ENCODE data around the gene THBS1.

THBS1 gene

DNA sequence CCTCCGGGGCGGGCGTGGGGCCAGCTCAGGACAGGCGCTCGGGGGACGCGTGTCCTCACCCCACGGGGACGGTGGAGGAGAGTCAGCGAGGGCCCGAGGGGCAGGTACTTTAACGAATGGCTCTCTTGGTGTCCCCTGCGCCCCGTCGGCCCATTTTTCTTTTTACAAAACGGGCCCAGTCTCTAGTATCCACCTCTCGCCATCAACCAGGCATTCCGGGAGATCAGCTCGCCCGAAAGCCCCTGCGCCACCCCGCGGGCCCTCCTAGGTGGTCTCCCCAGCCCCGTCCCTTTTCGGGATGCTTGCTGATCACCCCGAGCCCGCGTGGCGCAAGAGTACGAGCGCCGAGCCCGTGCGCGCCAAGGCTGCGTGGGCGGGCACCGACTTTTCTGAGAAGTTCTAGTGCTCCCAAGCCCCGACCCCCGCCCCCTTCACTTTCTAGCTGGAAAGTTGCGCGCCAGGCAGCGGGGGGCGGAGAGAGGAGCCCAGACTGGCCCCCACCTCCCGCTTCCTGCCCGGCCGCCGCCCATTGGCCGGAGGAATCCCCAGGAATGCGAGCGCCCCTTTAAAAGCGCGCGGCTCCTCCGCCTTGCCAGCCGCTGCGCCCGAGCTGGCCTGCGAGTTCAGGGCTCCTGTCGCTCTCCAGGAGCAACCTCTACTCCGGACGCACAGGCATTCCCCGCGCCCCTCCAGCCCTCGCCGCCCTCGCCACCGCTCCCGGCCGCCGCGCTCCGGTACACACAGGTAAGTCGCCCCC lies at the start of gene THBS1:
TSS of gene THBS1 (plus strand) at position 595 of the 757 bp plus-strand sequence. CDS start 779 bp downstream, outside the sequence.
- DNase-seq, result no peak

DNA sequence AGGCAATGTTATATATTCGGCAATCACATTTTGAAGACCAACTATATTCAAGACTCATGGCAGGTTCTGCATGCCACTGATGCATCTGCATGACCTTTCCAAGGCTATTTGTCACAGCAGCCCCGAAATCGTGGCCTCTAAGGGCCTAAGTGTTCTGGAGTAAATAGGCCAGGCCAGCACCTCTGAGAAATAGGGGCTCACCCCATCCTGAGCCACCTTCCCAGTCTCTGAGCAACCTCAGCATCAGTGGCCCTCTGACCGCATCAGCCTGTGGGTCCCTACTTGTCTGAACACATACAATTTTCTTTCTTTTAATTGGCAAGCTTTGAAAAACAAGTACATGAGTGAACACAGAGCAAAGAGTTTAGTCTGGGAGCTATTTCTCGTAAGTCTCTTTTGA lies 45.9 kb upstream of the THBS1 start:
- DNase-seq, result no peak

DNA sequence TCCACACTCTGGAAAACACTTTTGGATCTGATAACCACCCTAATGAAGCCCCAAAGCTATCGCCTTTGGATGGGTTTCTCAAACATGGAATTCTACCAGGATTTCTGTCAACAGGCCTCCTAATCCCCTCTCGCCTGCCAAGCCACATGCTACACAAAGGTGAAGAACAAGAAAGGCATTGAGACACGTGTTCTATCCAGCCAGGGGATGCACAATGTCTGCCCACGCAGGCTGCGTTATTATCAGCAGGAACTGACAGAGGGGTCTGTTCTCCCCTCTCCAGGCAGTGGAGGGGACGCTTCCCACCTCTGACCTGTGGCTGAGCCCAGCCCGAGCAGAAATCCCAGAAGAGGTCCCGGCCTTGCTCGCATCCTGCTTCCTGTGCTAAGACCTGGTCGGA lies 45.4 kb upstream of the THBS1 start:
- no peak for DNase-seq

DNA sequence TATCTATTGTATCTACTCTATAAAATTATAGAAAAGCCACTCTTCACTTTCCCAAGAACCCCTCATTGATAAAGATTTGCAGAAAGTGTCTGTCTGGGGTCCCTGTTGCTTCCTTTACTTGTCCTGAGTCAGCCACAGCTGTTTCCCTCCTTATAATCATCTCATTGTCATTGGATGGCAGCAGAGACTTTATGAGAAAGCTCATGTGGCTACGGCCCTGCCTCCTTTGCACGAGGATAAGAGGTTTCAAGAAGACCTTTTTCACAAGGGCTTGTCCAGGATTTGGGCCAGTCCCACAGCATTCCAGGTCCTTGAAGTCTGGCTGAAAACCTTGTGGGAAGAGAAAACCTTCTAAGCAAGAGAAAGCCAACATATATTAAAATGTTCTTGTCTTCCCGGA lies 41.9 kb upstream of the THBS1 start:
- no peak for DNase-seq

DNA sequence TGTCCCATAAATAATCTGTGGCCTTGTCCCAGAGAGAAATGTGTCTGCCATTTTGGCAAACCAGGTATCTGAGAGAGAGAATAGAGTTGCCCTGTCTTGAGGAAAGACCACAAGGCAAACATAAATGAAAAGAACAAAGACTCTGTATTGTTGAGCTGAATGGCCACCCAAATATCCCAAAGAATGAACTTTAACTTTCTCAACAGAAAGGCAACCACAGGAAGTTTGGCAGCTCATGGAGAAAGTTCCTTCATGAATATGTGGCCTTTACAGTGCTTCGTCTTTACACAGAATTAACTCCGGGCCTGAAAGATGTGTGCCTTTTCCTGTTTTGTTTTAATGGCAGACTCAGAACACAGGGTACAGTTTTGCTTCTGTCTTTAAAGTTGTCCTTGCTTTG lies 41.4 kb upstream of the THBS1 start:
- no peak for DNase-seq

DNA sequence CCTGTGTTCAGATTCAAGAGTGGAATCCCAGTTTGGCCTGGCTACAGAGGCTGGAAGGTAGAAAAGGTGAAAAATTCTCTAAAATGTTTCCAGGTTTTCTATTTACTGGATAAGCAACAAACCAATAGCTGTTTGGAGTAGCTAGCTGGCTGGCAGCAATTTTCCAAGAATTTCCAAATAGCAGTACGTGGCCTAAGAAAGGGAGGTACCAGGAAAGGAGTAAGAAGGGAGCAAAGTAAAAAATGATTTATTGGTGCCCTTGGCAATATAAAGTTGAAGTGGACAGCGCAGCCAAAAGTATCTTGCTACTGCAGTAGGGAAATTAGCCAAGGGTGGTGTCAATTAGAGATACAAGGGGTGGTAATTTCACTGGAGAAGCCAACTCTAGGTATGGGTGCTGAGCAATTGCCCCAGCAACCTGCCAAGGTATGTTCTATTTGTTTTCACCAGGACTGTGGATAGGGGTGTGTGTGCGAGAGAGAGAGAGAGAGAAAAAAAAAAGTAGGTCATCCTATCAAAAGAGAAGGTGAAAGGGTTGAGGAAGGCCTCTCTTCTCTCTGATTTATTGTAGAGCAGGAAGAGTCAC lies 40.8 kb upstream of the THBS1 start:
- DNase-seq, result no peak

DNA sequence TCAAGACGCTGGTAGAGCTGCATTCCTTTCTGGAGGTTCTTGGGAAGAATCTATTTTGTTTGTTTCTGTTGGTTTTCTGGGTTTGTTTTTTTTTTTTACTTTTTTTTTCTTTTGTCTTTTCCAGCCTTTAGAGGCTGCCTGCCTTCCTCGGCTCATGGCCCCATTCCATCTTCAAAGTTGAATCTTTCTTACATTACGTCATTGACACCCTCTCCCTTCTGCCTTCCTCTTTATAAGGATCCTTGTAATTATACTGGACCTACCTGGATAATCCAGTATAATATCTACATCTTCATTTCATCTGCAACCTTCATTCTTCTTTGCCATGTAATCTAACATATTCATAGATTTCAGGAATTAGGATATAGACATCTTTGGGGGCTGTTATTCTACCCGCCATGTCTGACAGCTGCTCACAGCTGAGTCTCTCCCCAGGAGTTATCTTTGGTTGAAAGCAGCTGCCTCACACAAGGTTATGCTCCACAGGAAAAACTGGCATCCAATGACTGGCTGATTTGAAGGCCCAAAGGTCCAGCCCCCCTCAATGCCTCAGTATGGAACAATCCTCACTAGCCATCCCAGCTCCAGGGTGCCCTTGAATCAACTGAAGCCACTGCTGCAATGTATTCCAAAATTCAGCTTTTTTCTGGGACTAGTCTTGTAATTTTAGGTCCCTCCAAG lies 38.4 kb upstream of the THBS1 start:
- no peak for DNase-seq

DNA sequence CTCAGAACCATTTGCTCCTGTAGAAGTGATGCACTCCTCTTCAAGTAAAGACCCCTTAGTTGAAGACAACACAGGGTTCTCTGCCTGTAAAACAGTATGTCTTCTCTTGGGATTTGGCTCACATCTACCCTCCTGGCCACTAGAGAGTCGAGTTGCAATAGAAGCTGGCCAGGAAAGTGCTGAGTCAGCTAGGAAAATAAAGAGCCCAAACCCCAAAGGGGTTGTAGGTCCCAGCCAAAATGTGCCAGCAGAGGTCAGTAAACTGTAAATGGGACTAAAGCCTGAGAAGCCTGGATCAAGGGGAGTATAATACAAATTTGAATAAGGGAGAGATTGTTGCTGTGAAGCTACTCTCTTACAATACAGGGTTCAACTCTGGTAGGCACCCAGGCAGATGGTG lies 37.2 kb upstream of the THBS1 start:
- no peak for DNase-seq

DNA sequence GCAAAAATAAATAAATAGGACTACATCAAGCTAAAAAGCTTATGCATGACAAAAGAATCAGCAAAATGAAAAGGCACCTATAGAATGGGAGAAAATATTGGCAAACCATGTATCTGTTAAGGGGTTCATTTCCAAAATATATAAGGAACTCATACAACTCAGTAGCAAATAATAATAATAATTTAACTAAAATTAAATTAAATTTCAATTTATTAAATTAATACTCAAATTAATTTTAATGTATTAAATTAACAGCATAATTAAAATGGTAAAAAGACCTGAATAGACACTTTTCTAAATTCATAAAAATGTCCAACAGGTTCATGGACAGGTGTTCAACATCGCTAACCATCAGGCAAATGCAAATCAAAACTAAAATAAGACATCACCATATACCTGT lies 34.0 kb upstream of the THBS1 start:
- no peak for DNase-seq

DNA sequence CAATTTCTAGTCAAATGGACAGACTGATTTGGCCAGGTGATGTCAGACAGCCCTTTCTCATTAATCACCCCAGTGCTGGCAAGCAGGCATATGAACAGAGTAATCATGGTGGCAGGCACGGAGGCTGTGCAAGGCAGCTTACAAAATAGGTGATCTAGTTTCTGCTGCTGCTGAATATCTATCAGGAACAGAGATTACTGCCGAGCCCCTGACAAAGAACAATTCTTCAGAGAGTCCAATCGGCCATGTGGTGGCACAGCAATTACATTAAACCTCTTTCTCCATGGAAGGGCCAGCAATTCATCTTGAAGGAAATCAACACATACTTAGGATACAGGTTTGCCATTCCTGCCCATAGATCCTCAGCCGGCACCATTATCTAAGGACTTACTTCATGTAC lies 32.3 kb upstream of the THBS1 start:
- DNase-seq, result no peak

DNA sequence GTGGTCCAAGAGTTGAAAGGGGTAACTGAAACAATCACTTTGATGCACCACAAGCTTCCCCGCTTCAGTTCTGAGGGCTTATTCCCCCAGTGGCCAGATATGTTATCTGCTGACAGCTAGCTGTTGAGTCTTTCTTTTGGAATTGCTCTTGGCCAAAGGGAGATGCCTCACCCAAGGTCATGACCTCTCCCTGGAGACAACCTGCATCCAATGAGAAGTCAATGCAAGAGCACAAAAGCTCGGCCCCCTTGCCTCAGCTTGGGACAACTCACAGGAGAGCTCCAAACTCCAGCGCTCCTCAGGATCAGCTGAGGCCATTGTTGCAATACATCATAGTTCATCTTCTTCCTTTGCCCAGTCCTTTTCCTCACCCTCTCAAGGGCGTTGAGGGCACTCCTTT lies 31.0 kb upstream of the THBS1 start:
- DNase-seq, result no peak

DNA sequence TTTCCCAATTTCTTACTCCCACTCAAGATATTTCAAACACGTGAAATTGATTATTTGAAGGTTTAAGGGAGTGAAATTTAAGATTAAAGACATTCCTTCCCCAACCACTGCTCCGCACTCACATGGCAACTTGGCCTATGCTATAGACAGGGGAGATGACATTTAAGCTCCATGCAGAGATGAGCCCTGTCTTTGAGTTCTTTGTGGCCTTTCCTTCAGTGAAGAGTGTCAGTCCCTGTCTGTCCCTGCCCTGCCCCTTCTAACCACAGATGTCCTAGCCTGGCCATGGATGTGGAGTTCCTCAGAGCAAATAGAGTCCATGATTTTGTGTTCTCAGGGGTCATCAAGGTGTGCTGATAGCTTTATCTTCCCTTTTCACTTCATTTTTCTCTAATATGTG lies 29.4 kb upstream of the THBS1 start:
- no peak for DNase-seq

DNA sequence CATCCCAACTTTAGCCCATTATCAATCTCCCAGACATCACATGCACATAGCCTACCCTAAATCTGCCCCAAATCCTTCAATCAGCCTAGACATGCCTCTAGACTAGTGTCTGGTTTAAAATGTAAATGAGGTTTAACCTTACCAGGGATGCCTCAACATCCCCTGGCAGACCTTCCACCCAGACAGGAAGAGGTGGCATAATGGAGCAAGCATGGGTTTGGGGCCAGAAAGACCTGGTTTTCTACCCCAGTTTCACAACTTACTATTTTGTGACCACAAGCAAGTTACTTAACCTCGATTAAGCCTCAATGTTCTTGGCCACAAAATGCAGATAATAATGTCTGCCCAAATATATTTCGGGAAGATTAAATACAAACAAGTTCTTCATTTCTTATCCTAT lies 28.3 kb upstream of the THBS1 start:
- DNase-seq, result no peak

DNA sequence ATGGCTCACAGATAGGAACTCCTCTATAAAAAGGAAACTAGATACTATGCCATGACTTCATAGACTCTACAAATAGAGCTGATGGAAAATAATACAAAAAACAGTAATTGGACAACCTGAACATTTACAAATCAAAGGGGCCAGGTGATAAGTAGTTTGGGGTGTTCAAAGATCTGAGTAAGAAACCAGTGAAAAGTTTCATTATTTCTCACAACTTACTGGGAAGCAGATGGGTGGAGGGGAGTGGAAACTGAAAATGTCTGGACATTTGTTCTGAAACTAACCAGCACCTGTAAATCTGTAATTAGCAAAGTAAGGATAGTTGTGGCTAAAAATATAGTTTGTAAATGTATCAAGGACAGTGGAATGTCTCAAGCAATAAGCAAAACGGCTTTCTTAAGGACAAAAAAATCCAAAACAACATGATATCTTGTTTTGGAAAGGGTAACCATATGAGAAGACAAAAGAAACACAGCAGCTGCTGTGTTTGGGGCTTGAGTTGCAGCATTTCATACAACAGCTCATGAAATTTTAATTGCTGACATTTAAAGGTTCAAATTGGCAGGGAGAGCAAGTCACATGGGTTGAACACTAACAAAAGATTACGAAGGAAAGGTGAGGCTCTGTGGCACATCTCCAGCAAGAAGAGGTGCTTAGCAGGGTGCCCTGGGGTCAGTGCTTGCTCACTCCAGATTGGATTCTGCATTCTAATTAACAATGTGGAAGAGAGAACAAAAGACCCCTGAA lies 26.8 kb upstream of the THBS1 start:
- no peak for DNase-seq

DNA sequence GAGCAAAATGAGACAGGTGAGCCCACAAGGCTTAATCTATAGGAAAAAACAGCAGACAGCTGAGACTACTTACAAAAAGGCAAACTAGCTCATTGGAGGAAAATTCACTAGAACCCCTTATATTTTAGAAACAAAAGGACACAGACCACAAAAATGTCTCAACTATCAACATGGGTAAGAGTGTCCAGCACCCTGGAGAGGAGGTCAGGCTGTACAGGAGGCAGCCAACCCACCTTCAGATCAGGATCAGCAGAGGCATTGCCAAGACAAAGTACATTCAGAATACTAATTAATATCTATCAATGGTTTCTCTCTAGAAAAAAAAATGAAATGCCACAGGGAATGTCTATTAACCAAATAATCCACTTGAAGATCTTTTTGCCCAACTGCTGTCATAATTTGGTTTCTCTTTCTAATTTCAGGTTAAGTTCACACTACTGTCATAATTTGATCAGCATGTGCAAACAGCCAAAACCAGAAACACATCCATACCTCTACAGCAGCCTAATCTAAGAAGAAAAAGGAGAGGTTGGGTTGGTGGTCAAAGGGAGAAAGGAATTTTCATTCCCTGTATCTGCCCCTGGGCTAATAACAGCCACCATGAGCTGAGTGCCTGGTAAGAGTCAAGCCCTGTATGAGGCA lies 26.0 kb upstream of the THBS1 start:
- DNase-seq, result no peak

DNA sequence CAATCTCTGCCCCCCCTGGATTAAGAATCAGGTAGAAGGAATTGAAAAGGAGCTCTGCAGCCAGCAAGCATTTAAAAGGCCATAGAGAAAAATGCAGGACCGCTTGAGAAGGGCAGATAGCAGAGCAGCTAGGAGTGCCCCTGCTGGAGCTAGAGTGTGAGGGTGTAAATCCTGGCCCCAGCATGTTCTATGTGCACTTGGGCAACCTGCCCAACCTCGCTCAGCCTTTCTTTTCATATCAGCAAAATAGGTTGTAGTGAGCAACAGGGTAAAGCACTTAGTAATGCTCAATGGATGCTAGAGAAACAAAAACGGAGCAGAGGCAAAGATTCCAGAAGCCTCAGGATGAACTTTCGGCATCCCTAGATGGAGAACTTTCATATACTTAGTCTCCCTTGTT lies 25.0 kb upstream of the THBS1 start:
- no peak for DNase-seq

DNA sequence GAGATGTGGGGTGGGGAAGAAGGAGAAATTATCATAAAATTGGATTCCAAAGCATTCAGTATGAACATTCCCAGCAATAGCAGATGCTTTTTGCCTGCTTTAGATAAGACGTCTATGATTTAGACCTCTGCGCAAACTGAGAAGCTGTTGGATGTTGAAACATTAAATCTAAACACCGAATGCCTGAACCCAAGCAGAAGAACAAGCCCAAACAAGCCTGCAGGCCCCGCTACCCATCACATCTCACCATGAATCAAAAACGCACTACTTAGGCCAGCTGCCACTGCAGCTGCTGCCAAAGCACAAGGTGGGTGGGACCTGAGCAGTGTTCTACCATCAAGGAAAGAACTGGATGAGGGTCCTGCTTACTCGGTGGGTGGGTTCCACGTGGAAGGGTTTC lies 24.4 kb upstream of the THBS1 start:
- DNase-seq, result no peak

DNA sequence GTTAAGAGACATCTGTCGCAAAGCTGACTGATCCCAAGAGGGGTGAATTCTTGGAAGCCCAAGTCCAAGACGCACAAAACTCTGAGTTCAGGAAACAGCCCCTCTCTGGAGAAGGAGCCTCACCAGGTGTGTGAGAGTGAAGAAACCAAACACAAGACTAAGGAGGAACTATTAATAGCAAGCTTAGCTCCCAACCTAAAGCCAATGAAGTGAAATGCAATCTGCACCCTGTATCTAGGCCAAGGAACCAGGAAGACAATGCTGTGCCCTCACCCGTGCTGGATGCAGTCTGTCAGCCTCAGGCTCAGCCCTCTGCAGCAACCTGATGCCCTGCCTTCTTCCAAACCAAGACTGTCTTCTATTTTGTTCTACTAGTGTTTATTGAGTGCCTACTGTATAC lies 22.5 kb upstream of the THBS1 start:
- no peak for DNase-seq

DNA sequence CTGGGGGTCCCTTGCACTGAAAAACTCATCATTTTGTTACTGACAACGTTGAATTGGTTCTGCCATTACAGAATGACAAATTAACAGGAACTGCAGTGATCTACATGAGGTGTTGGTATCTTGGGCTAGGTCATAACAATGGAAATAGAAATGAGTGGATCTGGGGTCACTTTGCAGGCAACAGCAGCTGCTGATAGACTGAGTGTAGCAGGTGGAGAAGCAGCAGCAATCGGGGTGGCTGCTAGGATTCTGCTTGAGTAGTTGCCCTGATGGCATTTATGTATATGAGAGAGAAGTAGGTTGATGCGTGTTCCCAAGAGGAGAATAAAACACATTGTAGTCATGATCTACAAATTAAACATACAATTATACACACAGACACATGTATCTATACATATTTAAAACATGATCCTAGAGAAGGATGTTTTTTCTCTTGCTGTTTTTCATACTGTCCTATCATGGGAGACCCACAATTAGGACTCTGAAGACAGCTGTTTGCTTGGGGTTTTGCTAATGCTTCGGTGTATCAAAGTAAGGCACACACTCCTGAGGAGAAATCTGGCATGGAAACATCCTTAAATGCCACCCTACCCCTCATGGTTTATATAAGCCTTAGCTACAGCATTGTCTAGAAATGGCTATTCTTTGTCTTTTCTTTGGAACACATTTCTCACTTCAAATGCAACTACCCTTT lies 15.8 kb upstream of the THBS1 start:
- DNase-seq, result no peak

DNA sequence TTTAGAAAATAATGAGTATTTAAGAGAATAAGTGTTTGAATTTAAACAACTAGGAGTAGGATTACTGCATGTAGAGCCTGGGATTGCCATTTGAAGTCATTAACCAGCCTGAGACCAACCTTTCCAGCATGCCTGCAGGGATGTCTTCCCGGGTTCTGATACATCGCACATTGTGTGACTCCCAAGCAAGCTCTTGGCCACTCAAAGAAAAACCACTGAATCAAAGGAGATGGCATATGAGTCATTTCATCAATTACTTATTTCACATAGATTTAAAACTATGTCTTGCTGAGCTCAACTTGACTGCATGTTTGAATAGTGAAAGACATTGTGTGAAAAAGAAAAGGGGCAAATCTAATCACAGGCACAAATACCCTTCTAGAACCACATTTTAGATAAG lies 15.0 kb upstream of the THBS1 start:
- DNase-seq, result no peak

DNA sequence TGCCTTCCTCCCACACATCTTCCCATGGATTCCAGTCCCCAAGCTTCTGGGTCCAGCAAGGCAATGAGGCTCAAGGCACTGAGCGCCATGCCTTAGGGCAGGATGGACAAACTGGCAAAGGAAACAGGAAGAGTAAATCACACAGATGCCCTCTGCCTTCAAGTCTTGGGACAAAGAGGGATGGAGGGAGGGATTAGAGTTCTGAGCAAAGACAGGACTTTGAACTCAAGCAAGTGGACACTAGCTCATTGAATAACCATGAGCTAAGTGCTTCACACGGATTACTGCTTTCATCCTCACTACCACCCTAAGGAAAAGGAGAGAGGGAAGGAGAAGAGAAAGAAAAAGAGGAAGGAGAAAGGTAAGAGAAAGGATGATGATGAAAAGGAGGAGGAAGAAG lies 7.6 kb upstream of the THBS1 start:
- DNase-seq, result no peak

DNA sequence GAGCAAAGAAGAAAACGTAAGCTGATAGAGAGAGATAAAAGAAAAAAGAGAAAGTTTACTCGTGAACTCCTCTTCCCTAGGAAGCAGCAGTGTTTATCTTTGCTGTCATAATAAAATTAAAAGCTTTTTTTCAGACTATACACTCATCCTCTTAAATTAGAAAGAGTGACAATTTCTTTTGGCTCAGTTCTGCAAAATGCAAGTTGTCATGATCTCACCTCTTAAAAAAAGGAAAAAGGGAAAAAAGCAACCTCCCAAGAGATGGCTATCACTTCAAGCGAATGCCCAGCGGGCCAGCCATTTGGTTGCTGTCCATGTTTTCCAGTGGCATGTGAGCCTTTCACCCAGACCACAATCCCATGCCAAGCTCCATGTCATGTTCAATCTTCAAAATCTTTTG lies 7.0 kb upstream of the THBS1 start:
- DNase-seq, result no peak

DNA sequence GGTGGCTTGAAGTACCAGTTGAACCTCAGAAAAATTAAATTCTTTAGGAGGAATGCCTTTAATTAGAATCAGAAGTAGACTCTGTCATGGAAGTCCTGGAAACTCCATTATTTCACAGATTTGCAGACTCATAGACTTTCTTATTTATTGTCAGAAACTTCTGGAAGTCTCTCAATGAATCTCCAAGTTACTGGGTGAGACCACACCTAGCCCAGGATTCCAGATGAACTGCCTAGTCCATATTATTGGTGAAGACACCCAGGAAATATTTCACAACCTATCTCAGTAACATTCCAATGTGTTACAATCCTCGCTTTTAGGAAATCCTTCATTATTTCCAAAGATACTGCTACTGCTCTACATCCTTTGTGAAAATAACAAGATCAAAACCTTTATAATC lies 6.5 kb upstream of the THBS1 start:
- no peak for DNase-seq
